Sigmoid colon (tissue), 4 donors: ENCODE results near the gene NUF2.

ENCODE experiments used
- CTCF ChIP-seq, 4 experiments: fragments of 450-650 bp in 3 of 4; fragments of 200-600 bp in 1 of 4; IDR thresholded peaks; one replicate each; pipeline ENCODE4 v1.5.1; 2016 to 2019; ENCODE audit warnings: antibody characterized with exemption in 4 of 4, mild to moderate bottlenecking in 3 of 4, moderate library complexity in 2 of 4
- EP300 ChIP-seq, 4 donors: sonication (generic); formaldehyde crosslinking; IDR thresholded peaks; one replicate each; pipeline ENCODE4 v1.6.1; 2017; ENCODE audit warnings: antibody characterized with exemption in 4 of 4
- POLR2A ChIP-seq, 2 donors: fragments of 450-650 bp; IDR thresholded peaks; one replicate each; pipeline ENCODE4 v1.6.1; 2016; ENCODE audit warnings: antibody characterized with exemption in 2 of 2, mild to moderate bottlenecking in 2 of 2, moderate library complexity in 2 of 2
- POLR2AphosphoS5 ChIP-seq, 4 donors: sonication (generic); formaldehyde crosslinking; IDR thresholded peaks; one replicate each; pipeline ENCODE4 v1.6.1; 2017; ENCODE audit warnings: antibody characterized with exemption in 4 of 4

- TF ChIP-seq POLR2A (IDR thresholded peaks at IDR 0.05) (no peak), CTCF (IDR thresholded peaks at IDR 0.05) (no peak), EP300 (IDR thresholded peaks at IDR 0.05) (no peak), POLR2AphosphoS5 (IDR thresholded peaks at IDR 0.05) (no peak)
These were observed 15.9 kb downstream of the NUF2 start for GRCh38 chr1:163337631-163338030.
